ENCODE data around the gene TARBP1. TPM values are rescaled to one million over a fixed set of nuclear protein-coding genes. Genes with fewer than 3 reads are reported as not detected.

The TARBP1 gene
- total and polyA plus RNA-seq, 2 of the 8 experiments (the other 6 are each of a cell fraction or from before 2014, with no cell fraction given): 21.9 to 32.3 TPM

- TF ChIP-seq ATF2 (IDR thresholded peaks at IDR 0.05; ENCODE audit: low read length) (no peak), CHD7 (IDR thresholded peaks at IDR 0.05; ENCODE audit: insufficient replicate concordance, low read length) (no peak), SAP30 (IDR thresholded peaks at IDR 0.05; ENCODE audit: insufficient read depth, insufficient replicate concordance, low read length) (no peak), CTCF (IDR thresholded peaks at IDR 0.05; ENCODE audit: control extremely low read depth in 1 of 3, insufficient read depth in 1 of 3, low read depth in 1 of 3, low read length in 3 of 3) (no peak)
Measured at GRCh38 chr1:234525099-234525799, 46.3 kb upstream of the TARBP1 start (continued).
